Measurements from ENCODE around the gene RELB.

DNA sequence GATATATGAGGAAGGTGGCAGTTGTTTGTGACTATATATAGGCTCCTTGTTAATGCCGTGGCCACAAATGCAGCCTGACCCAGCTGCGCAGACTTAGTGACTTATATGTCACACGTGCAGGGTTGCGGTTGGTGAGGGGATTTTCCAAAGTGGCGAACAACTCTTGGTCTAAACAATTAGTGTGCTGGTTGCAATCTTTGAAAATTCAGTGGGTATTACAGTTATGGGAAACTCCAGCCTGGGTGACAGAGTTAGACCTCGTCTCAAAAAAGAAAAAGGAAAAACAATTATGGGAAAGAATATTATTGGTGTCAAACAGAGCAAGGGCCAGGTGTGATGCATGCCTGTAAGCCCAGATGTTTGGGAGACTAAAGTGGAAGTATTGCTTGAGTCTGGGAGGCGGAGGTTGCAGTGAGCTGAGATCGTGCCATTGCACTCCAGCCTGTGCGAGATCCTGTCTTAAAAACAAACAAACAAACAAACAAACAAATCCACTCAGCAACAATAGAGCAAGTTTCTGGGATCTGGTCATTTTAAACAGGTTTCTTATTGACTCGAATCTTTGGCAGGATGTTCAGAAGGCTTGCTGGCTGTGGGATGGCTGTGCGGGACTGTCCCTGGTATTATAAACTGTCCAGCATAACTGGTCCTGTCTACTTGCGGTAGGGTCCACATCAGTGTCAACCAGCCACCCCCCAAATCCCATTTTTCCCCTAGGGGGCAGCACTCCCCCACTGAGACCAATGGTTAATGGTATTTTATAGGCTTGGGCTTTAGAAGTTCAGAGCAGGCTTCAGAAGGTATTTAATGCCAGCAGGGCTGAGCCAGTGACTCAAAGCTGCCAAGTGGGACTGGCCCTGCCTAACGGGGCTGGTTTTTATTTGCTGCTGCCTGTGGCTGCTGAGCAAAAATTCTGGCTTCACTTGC is 15.4 kb downstream of the RELB start:
- no peak for TF ChIP-seq ZFP3 (CRISPR knock-in tag; IDR thresholded peaks at IDR 0.05)
- no peak for TF ChIP-seq SNAI2 (CRISPR knock-in tag; IDR thresholded peaks at IDR 0.05)
- no peak for TF ChIP-seq RARB (CRISPR knock-in tag; IDR thresholded peaks at IDR 0.05)
- TF ChIP-seq PPARA (CRISPR knock-in tag; IDR thresholded peaks at IDR 0.05; ENCODE audit: borderline replicate concordance): no peak
- TF ChIP-seq, protein P1, sequence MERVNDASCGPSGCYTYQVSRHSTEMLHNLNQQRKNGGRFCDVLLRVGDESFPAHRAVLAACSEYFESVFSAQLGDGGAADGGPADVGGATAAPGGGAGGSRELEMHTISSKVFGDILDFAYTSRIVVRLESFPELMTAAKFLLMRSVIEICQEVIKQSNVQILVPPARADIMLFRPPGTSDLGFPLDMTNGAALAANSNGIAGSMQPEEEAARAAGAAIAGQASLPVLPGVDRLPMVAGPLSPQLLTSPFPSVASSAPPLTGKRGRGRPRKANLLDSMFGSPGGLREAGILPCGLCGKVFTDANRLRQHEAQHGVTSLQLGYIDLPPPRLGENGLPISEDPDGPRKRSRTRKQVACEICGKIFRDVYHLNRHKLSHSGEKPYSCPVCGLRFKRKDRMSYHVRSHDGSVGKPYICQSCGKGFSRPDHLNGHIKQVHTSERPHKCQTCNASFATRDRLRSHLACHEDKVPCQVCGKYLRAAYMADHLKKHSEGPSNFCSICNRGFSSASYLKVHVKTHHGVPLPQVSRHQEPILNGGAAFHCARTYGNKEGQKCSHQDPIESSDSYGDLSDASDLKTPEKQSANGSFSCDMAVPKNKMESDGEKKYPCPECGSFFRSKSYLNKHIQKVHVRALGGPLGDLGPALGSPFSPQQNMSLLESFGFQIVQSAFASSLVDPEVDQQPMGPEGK (CRISPR knock-in tag; IDR thresholded peaks at IDR 0.05; ENCODE audit: borderline replicate concordance): no peak
- TF ChIP-seq BACH2 (CRISPR knock-in tag; IDR thresholded peaks at IDR 0.05; ENCODE audit: borderline replicate concordance): no peak
- no peak for TF ChIP-seq ARNTL (CRISPR knock-in tag; IDR thresholded peaks at IDR 0.05; ENCODE audit: borderline replicate concordance, low read depth)
- TF ChIP-seq ZFP30 (CRISPR knock-in tag; IDR thresholded peaks at IDR 0.05): no peak

Measured in SK-N-SH treated with all-trans-retinoic acid at 6 μM for 48 hours (cell line).